ENCODE measurements around the gene NIPAL1.

GRCh38 chr4:48035952-48036351 lies 19.4 kb downstream of the NIPAL1 start:
- TF ChIP-seq, protein P1, sequence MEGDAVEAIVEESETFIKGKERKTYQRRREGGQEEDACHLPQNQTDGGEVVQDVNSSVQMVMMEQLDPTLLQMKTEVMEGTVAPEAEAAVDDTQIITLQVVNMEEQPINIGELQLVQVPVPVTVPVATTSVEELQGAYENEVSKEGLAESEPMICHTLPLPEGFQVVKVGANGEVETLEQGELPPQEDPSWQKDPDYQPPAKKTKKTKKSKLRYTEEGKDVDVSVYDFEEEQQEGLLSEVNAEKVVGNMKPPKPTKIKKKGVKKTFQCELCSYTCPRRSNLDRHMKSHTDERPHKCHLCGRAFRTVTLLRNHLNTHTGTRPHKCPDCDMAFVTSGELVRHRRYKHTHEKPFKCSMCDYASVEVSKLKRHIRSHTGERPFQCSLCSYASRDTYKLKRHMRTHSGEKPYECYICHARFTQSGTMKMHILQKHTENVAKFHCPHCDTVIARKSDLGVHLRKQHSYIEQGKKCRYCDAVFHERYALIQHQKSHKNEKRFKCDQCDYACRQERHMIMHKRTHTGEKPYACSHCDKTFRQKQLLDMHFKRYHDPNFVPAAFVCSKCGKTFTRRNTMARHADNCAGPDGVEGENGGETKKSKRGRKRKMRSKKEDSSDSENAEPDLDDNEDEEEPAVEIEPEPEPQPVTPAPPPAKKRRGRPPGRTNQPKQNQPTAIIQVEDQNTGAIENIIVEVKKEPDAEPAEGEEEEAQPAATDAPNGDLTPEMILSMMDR (conservative IDR thresholded peaks at IDR 0.05; ENCODE audit: low read depth, low read length) = no peak
- TF ChIP-seq EZH2 (IDR thresholded peaks at IDR 0.05; ENCODE audit: low read length, unreplicated experiment) = no peak

All from PC-3 (cell line).